ENCODE data around the gene SCNN1A.

DNA sequence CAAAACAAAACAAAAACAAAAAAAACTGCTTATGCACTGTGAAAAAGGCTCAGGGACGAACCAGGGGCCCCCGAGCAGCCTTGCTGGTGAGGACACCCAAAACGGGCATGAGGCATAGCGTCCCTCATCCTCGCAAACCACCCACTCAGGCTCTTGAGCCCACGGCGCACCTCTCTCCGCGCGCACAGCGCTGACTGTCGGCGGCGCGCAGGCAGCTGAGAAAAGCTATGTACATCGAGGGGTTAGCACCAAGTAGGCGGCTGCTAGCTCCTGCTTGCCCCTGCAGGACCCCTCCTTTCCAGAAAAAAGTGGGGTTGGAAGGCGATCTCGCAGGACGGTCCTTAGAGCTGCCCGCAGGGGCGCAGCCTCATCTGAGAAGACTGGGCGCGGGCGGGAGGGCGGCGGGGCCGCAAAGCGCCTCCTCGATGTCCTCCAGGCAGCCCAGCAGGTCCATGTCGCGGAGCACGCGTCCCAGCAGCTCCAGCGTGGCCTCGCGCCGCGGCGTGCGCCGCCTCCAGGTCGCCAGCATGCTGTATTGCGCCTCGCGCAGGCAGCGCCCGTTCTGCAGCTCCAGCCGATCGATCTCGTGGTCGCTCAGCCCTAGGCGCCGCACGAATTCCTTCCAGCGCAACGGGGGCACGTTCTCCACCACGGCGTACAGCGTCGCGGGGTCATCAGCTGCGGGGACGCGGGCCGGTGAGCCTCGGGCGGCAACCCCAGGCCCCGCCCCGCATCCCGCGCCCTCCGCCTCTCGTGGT is 46.2 kb downstream of the SCNN1A start:
- TF ChIP-seq, protein P1, sequence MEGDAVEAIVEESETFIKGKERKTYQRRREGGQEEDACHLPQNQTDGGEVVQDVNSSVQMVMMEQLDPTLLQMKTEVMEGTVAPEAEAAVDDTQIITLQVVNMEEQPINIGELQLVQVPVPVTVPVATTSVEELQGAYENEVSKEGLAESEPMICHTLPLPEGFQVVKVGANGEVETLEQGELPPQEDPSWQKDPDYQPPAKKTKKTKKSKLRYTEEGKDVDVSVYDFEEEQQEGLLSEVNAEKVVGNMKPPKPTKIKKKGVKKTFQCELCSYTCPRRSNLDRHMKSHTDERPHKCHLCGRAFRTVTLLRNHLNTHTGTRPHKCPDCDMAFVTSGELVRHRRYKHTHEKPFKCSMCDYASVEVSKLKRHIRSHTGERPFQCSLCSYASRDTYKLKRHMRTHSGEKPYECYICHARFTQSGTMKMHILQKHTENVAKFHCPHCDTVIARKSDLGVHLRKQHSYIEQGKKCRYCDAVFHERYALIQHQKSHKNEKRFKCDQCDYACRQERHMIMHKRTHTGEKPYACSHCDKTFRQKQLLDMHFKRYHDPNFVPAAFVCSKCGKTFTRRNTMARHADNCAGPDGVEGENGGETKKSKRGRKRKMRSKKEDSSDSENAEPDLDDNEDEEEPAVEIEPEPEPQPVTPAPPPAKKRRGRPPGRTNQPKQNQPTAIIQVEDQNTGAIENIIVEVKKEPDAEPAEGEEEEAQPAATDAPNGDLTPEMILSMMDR (conservative IDR thresholded peaks at IDR 0.05 in 1 of 2, IDR thresholded peaks at IDR 0.05 in 1 of 2; ENCODE audit: low read depth in 1 of 2, low read length in 2 of 2) = no peak
- TF ChIP-seq EZH2 (IDR thresholded peaks at IDR 0.05; ENCODE audit: low read length, missing control alignments) = no peak
